GM19438 (cell line): ENCODE data around the gene QSOX2.

Experiments used
- ATAC-seq: cut with Tn5 transposase; IDR thresholded peaks from one replicate; pipeline ENCODE4 v1.9.1; 2021; ENCODE audit warnings: low read depth; ENCODE audit not compliant: unreplicated experiment

The QSOX2 gene, protein sequence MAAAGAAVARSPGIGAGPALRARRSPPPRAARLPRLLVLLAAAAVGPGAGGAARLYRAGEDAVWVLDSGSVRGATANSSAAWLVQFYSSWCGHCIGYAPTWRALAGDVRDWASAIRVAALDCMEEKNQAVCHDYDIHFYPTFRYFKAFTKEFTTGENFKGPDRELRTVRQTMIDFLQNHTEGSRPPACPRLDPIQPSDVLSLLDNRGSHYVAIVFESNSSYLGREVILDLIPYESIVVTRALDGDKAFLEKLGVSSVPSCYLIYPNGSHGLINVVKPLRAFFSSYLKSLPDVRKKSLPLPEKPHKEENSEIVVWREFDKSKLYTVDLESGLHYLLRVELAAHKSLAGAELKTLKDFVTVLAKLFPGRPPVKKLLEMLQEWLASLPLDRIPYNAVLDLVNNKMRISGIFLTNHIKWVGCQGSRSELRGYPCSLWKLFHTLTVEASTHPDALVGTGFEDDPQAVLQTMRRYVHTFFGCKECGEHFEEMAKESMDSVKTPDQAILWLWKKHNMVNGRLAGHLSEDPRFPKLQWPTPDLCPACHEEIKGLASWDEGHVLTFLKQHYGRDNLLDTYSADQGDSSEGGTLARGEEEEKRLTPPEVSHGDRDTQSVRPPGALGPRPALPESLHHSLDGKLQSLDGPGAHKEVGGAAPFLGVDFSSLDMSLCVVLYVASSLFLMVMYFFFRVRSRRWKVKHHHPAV

DNA sequence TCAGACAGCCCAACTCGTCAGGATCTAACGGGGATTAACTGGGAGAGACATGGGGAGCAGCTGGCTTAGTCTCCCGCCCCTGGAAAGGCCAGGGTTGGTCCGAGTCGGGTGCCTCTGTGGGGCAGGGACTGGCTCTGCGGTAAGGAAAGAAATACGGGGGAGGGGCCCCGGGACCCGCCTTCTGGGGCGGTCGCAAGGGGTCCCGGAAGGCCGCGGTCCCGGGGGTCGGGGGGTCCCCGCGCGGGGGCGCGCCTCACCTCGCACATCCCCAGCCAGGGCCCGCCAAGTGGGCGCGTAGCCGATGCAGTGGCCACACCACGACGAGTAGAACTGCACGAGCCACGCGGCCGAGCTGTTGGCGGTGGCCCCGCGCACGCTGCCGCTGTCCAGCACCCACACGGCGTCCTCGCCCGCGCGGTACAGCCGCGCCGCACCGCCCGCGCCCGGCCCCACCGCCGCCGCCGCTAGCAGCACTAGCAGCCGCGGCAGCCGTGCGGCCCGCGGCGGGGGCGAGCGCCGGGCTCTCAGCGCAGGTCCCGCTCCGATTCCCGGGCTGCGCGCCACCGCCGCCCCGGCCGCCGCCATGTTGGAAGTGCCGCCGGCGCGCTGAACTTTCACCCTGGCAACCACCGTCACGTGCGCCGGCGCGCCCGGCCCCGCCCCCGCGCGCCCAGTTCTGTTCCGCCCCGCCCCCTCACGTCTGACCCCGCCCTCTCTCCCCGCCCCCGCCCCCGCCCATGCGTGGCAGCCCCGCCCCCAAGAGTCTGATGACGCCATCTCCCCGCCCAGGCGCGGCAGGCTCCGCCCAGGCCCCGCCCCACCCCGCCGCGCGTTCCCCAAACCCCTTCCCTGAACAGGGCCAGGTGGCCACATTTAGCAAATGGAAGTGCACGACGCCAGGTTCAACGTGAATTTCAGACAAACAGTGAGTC is at the start of gene QSOX2:
Gene QSOX2, minus strand, starts transcription at position 594 of the 932 bp plus-strand sequence. Its CDS starts 9 bp downstream, at position 585.
- no peak for ATAC-seq

DNA sequence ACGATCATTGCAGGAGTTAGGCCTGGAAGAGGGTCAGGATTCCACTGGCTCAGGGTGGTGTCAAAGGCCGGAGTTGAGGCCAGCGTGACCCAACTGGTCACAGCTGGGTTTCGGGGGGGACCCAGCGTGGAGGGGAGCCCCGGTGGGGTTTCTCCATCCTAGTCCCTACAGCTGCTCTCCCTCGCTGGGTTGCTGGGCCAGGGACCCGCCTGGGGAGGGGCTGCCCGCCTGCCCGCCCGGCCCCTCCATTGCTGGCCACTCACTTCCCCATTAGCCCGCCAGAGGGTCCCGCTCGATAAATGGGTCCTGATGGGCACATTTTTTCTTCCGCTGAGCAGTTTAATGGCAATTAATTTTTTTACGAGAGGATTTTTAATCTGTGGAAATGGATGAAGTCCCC is 49.4 kb upstream of the QSOX2 start:
- no peak for ATAC-seq

DNA sequence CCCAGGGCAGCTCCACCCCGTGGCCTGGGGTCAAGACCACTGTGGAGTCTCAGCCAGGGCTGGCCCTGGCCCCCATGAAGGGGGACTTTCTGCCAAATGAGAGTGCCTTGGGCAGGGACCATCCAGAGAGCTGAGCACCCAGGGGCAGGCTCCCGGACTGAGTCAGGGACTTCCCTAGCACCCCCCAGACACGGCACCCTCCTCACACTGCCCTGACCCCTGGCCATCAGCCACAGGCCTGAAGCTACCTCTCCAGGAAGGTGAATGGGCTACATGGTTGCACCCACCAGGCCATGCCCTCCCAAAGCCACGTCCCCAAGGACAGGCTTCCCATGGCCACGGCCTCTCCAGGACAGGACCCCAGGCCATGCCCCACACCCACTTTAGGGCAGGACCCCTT is 48.8 kb upstream of the QSOX2 start:
- no peak for ATAC-seq

DNA sequence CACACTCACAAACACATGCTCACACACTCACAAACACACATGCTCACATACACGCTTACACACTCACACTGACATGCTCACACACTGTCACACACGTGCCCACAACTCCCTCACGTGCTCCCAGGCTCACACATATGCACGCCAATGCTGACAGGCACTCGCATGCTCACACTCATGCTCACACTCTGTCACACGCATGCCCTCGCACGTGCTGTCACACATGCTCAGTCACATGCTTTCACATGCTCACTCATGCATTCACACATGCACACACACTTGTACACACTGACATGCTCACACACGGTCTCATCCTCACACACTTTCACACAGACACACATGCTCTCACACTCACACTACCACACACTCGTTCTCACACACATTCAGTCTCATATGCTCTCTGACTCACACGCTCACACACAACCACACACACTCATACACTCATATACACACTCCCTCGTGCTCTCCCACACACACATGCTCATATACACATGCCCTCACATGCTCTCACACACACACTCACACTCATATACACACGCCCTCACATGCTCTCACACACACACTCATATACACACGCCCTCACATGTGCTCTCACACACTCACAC is 48.0 kb upstream of the QSOX2 start:
- ATAC-seq: no peak

DNA sequence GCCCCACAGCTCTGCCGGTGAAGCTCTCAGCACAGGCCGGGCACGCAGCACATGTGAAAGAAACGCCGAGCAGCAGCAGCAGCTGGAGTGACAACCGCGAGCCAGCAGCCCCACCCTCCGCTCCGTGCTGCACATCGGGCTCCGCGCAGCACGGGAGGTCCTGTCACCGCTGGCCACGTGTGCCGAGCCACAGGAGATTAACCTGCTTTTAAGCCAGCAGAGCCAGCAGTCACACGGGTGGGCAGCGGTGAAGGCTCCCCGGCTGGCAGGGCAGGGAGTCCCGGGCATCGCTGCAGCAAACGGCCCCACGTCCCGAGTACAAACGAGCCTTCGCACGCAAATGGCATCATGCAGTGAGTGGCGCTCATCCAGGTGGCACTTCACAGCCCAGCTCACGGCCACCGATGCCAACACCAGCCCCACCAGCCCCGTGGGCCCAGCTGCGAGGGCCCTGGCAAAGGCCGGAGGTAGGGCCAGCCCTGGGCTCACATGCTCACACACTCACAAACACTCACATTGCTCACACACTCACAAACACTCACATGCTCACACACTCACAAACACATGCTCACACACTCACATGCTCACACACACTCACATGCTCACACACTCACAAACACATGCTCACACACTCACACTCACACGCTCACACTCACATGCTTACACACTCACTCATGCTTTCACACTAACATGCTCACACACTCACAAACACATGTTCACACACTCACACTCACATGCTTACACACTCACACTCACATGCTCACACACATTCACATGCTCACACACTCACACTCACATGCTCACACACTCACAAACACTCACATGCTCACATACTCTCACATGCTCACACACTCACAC is 47.2 kb upstream of the QSOX2 start:
- no peak for ATAC-seq

DNA sequence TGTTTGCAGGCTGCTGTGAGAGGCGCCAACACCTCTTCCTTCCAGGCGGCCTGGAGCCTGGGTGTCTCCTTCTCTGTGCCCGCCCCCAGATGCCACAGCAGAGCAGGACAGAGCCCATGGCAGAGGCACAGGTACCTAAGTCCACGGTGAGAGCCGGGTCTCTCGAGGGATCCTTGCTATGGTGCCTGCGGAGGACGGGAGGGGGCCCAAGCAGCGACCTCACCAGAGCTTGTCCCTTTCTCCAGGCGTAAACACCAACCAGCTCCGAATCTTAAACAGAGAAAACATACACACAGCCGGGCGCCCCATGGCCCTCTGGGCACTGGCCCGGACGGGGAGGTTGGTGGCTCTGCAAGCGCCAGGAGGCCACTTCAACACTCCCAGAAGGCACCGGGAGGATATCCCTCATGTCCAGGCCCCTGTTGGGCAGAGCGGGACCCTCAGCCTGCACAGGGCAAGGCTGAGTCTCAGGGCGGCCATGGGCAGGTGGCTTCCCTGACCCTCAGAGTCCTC is 46.5 kb upstream of the QSOX2 start:
- ATAC-seq: no peak

DNA sequence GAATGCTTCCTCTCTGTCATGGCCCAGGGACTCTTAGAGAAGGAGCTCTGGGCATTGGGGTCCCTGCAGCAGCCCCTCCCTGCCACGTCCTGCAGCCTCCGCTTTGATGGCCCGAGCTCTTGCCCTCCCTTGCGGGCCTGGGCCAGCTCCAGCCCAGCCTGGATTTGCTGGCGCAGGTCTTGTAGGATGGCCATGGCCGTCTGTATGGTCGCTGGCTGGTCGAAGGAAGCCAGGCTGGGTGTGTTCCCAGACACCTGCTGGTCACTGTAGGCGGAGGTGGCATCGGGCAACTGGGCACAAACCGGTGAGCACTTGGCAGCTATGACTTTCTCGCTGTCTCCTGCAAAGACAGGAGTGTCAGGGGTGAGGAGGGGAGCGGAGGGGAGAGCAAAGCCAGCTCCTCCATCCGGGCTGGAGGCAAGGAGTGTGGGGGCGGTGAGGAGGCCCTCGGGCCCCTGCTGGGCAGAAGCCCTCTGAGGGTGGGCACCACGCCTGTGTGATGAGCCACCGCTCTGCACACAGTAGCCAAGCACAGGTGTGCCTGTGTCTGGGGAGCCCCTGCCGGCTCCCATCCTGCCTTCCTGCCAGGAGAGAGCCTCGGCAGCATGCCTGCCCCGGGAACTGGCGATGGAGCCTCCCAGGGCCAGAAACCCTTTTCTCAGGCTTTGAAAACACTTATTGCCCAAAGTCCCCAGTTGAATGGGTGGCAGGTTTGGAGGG is 45.9 kb upstream of the QSOX2 start:
- ATAC-seq: no peak

DNA sequence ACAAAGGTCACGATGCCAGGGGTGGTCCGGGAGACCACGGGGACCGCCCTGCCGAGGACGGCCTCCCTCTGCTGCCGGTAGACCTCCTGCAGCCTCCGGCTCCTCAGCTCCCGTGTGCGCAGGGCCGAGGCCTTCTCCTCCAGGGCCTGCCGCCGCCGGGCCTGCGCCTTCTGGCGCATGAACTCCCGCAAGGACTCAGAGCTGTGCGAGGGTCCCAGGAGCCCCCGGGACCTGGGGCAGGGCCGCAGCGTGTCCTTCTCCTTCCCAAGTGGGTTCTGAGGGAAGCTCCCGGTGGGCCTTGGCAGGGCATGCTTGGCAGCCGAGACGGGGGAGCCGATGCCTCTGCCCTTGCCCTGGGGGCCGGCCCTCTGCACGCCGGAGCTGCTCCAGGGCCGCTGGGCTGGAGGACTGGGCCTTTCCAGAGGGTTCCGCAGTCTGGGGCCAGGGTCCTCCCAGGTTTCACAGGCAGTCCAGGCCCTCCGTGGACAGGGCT is 44.9 kb upstream of the QSOX2 start:
- no peak for ATAC-seq

DNA sequence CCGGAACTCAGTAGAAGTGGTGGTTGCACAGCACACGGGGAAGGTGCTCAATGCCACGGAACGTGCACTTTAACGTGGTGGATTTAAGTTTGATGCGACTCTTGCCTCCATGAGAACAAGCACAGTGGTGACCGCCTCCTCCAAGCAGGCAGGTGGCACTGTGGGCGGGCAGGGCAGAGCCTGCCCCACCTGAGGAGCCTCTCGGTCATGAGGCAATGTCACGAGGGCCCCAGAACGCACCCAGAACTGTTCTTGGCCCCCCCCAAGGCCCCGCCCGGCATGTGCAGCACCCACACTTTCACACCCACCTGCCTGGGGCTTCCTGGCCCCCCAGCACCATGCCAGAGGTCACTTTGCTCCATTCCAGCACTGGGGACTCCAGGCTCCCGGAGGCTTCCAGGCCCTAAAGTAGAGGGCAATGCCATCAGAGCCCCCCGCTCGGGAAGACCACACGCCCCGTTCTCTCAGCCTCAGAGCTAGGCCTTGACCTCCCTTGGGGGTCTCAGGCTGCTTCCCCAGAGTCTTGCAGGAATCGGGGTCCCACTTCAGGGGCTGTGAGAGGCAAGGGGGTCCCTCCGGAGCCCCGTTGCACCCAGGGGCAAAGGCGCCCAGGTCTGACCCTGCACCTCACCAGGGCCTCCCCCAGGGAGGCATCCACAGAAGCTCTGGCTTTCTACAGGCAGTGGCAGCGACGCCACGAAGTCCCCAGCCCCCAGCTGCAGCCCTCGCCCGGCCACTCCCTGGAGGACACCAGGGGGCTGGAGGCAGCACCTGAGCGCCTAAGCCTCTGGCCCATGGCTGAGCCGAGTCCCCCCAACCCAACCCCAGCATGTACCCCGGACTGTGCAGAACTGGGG is 44.3 kb upstream of the QSOX2 start:
- ATAC-seq: no peak

DNA sequence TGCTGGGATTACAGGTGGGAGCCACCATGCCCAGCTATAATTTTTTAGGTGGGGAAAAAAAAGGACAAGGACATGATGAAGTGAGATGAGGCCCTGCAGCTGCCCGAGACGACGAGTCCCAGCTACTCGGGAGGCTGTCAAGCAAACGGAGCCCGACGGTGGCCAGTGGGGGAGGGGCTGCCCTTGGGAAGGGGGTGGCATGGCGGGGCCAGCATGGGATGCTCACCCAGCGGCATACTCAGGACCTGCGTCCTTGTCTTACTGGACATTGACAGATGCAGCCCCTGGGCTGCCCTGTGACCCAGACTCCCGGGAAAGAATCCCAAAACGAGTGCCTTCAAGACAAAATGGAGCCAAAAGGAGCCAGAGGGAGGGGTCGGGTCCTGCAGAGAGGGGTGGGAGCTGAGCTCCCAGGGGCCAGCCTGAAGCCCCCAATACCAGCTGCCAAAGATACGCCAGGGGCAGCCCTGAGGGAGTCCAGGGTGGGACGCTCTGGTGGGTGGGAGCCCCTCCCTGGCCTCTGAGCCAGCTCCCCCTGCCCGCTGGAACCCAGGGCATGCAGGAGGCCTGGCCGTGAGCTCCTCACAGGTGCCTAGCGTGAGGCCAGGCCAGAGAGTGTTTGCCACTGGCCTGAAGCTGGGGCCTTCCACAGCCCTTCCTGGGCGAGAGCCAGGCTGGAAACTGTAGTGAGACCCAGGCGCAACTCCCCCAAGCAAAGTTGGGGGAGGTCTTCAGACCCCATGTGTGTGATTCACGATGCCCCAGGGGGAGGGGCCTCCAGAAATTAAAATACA is 42.5 kb upstream of the QSOX2 start:
- ATAC-seq: no peak

DNA sequence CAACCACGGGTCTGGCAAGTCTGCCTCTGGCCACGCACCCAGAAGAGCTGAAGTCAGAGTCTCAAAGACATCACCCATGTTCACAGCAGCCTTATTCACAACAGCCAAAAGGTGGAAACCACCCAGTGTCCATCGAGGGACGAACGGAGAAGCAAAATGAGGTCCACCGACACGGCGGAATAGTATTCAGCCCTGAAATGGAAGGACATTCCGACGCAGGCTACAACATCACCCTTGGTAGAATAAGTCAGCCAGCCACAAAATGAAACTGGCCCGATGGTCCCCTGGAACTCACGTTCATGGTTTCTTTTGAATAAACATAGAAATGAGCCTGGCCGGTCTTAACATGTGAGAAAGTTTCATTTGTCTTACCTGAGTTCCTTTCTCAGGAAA is 41.4 kb upstream of the QSOX2 start:
- no peak for ATAC-seq

DNA sequence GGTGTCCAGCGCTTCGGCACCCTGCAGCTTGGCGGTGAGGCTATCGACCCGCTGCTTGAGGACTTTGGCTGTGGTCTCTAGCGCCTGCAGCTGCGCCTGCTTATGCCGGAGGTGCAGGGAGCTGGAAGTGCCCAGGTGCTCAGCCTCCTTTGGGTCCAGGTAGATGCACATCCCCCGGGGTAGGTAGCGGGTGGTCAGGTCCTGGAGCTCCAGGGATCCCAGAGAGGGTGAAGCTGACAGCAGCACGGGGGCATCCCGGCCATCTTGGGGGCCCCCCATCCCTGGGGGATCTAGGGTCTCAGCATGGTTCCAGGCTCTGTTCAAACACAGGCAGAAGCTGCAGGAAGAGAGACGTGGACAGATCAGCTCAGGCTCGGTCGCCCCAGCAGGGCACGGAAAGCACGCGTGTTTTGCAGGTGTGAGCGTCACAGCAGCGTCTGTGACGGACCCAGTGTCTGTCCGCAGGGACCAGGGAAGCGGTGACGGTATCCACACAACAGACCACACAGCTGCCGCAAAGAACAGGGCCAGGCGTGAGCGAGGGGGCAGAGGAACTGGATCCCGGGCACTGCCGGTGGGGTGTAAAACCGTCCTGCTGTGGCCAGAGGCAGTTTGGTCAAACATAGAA is 40.9 kb upstream of the QSOX2 start:
- no peak for ATAC-seq

DNA sequence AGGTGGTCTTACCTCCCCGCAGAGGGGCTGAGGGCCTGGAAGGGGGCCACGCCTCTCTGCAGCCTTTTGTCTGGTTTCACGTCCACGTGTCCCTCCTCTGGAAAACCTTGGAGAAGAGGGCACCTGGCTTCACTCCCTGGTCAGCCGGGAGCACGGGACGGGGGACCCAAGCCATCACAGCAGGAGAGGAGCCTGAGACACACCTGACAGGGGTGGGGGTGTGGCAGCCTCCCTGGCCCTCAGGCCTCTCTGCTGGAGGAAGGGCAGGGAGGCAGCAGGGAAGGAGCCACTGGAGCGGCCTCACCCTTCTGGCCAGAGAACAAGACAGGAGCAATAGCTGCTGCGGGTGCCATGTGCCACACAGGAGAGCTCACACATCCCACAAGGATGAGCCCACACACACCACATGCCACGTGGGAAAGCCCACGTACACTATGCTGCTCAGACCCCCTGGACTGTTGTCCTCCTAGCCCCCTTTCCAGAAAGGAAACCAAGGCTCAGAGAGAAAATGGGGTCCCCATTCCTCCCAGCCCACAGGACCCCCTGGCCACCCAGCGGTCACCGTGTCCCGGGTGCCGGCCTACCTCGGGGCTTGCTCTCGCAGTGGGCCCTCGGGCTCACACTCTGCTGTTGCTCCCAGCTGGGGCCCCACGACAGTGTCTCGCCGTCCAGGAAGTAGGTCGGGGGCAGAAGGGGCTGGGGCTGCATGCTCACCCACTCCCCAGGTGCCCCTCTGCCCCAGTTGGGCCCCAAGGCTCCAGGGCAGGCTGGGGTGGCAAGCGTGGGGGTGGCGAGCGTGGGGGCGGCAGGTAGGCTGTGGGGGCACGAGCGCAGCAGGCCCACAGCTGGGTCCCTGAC is 40.1 kb upstream of the QSOX2 start:
- ATAC-seq: no peak

DNA sequence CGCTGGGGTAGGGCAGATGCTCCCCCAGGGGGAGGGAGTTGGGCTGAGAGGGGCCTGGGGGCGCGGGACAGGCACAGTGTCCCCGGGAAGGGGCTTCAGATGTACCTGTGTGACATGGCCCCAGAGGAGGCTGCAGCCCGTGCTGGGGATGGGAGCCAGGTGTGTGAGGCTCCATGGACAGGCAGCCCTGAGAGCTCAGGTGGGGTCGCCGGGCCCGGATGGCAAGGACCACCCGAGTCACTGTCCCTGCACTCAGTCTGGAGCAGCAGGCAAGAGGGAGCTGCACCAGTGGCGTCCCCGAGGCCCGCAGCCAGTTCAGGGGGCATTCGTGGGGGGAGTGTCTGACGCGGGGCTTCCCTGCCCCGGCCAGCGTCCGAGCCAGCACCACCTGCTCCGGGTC is 39.3 kb upstream of the QSOX2 start:
- no peak for ATAC-seq

DNA sequence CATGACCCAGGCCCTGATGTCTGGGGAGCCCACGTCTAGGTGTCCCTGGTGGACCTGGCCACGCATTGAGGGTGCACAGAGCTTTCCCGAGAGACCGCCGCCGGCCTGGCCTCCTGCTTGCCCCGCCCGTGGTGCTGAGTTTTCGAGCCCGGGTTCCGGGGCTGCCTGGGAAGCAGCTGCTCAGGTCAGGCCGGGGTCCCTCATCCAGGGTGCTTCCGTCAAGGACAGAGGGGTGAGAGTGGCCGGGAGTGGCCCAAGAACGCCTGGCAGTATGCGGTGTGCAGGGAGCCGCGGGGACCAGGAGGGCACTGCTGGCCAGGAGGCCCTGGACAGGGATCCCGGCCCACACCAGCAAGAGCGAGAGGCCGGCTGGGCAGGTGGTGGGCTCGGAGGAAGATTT is 38.7 kb upstream of the QSOX2 start:
- no peak for ATAC-seq
